ENCODE data around the gene PTOV1.

Gene PTOV1

DNA sequence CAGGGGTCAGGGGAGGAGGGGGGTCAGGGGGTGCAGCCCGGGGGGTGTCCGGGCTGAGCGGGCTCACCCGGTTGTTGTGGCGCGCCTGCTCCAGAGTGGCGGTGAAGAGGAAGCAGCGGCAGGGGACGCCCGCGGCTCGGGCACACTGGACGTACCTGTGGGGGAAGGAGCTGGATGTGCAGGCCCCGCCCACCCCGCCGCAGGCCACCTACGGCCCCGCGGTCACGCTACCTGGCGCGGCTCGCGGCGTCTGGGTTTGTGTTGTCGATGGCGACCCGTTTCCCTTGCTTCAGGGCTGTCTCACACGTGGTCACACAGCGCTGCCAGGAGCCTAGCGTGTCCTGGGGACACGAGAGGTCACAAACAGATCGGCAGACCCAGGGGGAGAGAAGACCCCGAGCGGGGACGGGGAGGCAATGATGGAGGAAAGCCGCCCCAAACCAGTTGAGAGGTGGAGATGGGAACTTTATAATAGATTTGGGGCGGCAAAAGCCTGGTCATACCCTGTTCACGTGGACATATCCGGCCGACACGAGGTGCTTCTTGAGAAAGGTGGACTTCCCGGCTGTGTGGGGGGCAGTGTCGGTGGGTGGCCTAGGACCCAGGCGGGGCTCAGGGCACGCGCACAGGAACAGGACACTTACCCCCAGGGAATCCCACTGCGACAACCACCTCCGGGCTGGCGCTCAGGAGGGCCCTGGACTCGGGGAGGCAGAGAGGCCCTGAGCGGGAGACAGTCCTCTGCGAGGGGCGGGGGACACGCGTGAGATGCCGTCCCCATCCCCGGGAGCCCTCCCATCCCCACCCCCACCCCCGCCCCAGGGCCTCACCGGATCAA is 10.8 kb downstream of the PTOV1 start:
- Mint-ChIP-seq H3K36me3 (ENCODE audit: low read depth) (peaks cover 34% of the 10 kb centered on the region), H3K9me3 (no peaks in the 10 kb centered on the region), H3K4me1 (peaks cover 52% of the 10 kb centered on the region), H3K27me3 (ENCODE audit: low read depth, poor library complexity) (no peaks in the 10 kb centered on the region), H3K4me3 (no peak overlapping the region), H3K27ac (peak overlapping the region; percentile 42)
- DNase-seq = no peak
- TF ChIP-seq, protein P1, sequence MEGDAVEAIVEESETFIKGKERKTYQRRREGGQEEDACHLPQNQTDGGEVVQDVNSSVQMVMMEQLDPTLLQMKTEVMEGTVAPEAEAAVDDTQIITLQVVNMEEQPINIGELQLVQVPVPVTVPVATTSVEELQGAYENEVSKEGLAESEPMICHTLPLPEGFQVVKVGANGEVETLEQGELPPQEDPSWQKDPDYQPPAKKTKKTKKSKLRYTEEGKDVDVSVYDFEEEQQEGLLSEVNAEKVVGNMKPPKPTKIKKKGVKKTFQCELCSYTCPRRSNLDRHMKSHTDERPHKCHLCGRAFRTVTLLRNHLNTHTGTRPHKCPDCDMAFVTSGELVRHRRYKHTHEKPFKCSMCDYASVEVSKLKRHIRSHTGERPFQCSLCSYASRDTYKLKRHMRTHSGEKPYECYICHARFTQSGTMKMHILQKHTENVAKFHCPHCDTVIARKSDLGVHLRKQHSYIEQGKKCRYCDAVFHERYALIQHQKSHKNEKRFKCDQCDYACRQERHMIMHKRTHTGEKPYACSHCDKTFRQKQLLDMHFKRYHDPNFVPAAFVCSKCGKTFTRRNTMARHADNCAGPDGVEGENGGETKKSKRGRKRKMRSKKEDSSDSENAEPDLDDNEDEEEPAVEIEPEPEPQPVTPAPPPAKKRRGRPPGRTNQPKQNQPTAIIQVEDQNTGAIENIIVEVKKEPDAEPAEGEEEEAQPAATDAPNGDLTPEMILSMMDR (IDR thresholded peaks at IDR 0.05) = no peak

DNA sequence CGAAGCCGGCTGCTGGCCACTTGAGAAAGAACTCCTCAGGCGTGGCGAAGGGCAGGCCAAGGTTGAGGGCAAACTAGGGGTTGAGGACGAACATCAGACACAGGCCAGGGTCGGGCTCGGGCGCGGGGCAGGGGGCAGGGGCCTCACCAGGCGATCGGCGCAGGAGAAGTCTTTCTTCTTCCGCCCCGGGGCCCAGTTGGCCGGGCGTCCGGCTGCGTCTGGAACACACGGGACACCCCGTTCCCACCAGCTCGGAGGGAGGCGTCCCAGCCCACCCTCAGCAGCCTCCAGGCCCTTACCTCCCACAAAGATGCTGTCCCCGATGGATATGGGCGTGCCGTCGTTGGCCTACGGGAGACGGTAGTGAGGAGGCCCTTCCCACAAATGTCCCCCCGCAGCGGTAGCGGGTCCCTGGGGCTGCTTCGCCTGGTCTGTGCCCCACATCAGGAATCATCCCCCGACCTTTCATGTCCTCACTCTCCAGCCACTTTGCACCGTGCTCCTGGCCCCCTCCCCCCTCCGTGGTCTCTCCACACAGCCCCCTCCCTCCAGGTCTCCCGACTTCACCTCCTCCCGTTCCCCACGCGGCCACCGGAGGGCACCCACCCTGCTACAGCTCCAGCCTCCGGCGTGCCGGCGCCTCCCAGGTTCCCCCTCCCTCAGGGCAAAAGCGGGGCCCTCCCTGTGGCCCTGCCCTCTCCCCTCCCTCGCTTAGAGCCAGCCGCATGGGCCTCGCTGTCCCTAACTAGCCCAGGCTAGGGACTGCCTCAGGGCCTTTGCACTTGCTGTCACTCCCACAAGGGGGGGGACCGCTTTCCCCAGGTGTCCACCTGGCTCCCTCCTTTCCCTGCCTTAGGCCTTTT is 11.7 kb downstream of the PTOV1 start:
- Mint-ChIP-seq H3K9me3 (no peaks in the 10 kb centered on the region), H3K36me3 (ENCODE audit: low read depth) (peaks cover 34% of the 10 kb centered on the region), H3K27me3 (ENCODE audit: low read depth, poor library complexity) (no peaks in the 10 kb centered on the region), H3K27ac (no peak overlapping the region), H3K4me3 (no peak overlapping the region), H3K4me1 (peaks cover 55% of the 10 kb centered on the region)
- TF ChIP-seq, protein P1 (IDR thresholded peaks at IDR 0.05) = no peak
- DNase-seq = peak; percentile 53

- Mint-ChIP-seq H3K4me1 (peaks cover 55% of the 10 kb centered on the region), H3K4me3 (no peak overlapping the region), H3K36me3 (ENCODE audit: low read depth) (peaks cover 34% of the 10 kb centered on the region), H3K9me3 (no peaks in the 10 kb centered on the region), H3K27me3 (ENCODE audit: low read depth, poor library complexity) (no peaks in the 10 kb centered on the region), H3K27ac (peak overlapping the region; percentile 27)
- TF ChIP-seq, protein P1 (IDR thresholded peaks at IDR 0.05) = no peak
- no peak for DNase-seq
Observed at GRCh38 chr19:49863254-49863934, 12.4 kb downstream of the PTOV1 start.

GRCh38 chr19:49863935-49864320 is 13.0 kb downstream of the PTOV1 start:
- Mint-ChIP-seq H3K9me3 (no peaks in the 10 kb centered on the region), H3K27me3 (ENCODE audit: low read depth, poor library complexity) (no peaks in the 10 kb centered on the region), H3K4me1 (peaks cover 55% of the 10 kb centered on the region), H3K27ac (no peak overlapping the region), H3K36me3 (ENCODE audit: low read depth) (peaks cover 31% of the 10 kb centered on the region), H3K4me3 (no peak overlapping the region)
- TF ChIP-seq, protein P1 (IDR thresholded peaks at IDR 0.05) = no peak
- no peak for DNase-seq

DNA sequence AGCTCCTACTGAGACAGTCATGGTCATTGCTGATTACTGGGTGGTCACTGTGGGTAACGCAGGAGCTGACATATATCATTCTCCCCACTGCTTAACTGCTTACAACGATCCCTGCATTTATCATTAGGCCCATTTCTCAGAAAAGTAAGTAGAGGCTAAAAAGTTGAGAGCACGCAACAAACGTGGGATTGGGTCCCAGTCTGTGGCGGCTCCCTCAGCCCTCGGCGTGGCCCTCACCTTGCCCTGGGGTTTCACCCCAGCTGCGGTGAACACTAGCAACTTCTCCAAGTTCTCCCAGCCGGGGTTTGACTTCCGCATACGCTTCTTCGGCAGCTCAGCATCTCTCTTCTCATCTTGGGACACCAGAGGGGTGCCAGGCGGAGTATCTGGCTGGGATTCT is 13.9 kb downstream of the PTOV1 start:
- Mint-ChIP-seq H3K4me3 (no peak overlapping the region), H3K36me3 (ENCODE audit: low read depth) (peaks cover 28% of the 10 kb centered on the region), H3K27ac (no peak overlapping the region), H3K9me3 (no peaks in the 10 kb centered on the region), H3K4me1 (peaks cover 52% of the 10 kb centered on the region), H3K27me3 (ENCODE audit: low read depth, poor library complexity) (no peaks in the 10 kb centered on the region)
- DNase-seq = no peak
- TF ChIP-seq, protein P1 (IDR thresholded peaks at IDR 0.05) = no peak

All from nephron progenitor cell (in vitro differentiated cells).